ENCODE measurements around the gene E2F1. TPM values are rescaled to one million over a fixed set of nuclear protein-coding genes. Genes with fewer than 3 reads are reported as not detected.

The E2F1 gene
- total RNA-seq, 1 donor from 2014 or later = 8.9 TPM

DNA sequence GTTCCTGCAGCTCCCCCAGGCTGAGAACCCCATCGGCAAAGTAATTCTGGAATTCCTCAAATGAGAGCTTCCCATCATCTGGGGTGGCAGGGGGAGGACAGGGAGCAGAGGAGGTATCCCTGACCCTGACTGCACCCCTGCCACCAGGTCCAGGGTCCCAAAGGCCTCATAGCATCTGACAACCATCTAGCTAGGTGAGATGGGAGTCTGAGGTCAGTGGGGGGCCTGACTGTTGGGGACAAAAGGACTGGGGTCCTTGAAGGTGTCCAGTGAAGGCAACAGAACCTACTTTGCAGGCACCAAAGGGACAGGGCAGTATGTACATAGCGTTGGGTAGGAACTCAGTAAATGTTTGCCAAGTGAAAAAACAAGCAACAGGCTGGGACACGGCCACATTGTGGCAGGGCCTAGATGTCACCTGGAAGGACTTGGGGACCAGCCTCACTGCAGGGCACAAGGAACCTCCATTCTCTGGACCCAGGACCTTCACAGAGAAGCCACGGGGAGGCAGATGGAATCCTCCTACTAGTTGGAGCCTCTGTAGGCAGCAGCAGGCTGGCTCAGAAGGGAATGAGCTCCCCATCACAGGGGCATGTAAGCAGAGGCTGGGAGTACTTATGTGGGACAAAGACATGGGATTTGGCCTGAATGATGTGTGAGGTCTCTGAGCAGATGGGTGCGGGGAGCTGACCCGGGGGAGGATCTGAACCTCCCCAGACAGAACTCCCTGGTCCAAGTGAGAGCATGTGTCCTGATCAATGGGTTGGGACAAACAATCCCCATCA lies 15.3 kb downstream of the E2F1 start:
- H3K9me3 Mint-ChIP-seq = no peaks in the 10 kb centered on the region
- intact Hi-C loops (cut with micrococcal nuclease) = no loop called here
- ChIA-PET CTCF (interaction anchor here (1.5 kb wide), 1 partner anchor 213 kb away, joined by 3 read pairs; no protein-coding TSS in a partner anchor), POLR2A (no interaction called here)
- TF ChIP-seq, protein P1, sequence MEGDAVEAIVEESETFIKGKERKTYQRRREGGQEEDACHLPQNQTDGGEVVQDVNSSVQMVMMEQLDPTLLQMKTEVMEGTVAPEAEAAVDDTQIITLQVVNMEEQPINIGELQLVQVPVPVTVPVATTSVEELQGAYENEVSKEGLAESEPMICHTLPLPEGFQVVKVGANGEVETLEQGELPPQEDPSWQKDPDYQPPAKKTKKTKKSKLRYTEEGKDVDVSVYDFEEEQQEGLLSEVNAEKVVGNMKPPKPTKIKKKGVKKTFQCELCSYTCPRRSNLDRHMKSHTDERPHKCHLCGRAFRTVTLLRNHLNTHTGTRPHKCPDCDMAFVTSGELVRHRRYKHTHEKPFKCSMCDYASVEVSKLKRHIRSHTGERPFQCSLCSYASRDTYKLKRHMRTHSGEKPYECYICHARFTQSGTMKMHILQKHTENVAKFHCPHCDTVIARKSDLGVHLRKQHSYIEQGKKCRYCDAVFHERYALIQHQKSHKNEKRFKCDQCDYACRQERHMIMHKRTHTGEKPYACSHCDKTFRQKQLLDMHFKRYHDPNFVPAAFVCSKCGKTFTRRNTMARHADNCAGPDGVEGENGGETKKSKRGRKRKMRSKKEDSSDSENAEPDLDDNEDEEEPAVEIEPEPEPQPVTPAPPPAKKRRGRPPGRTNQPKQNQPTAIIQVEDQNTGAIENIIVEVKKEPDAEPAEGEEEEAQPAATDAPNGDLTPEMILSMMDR (IDR thresholded peaks at IDR 0.05) = no peak
- DNase-seq = no peak
- no peaks in the 10 kb centered on the region for H3K36me3 Mint-ChIP-seq (ENCODE audit: low read depth)
- no peaks in the 10 kb centered on the region for H3K27me3 Mint-ChIP-seq
- peaks cover 30% of the 10 kb centered on the region for H3K4me1 Mint-ChIP-seq
- no peak overlapping the region for H3K27ac Mint-ChIP-seq
- no peak overlapping the region for H3K4me3 Mint-ChIP-seq
- ATAC-seq (ENCODE audit: low read depth) = no peak

GRCh38 chr20:33669873-33670640 lies 16.1 kb downstream of the E2F1 start:
- POLR2A ChIA-PET = interaction anchor here (0.5 to 3.5 kb wide), 3 partner anchors 154 to 442 kb away, joined by 3 to 19 read pairs (median 4); partner anchors contain the start of genes EIF2S2 and SNTA1
- no peaks in the 10 kb centered on the region for H3K9me3 Mint-ChIP-seq
- H3K27me3 Mint-ChIP-seq = no peaks in the 10 kb centered on the region
- H3K4me3 Mint-ChIP-seq = no peak overlapping the region
- intact Hi-C loops (cut with micrococcal nuclease) = loop anchor here (5.0 kb wide), 5 partner anchors 107 to 442 kb away; partner anchors contain the start of genes EIF2S2 and RALY
- no peaks in the 10 kb centered on the region for H3K36me3 Mint-ChIP-seq (ENCODE audit: low read depth)
- H3K4me1 Mint-ChIP-seq = peaks cover 32% of the 10 kb centered on the region
- CTCF ChIA-PET = interaction anchor here (1.5 kb wide), 1 partner anchor 213 kb away, joined by 3 read pairs; no protein-coding TSS in a partner anchor
- H3K27ac Mint-ChIP-seq = peak overlapping the region; percentile 59
- DNase-seq (no peak), ATAC-seq (ENCODE audit: low read depth) (no peak)
- TF ChIP-seq, protein P1 (IDR thresholded peaks at IDR 0.05) = no peak

- no peak for ATAC-seq (ENCODE audit: low read depth)
- Mint-ChIP-seq H3K4me3 (no peak overlapping the region), H3K36me3 (ENCODE audit: low read depth) (no peaks in the 10 kb centered on the region), H3K27me3 (no peaks in the 10 kb centered on the region), H3K4me1 (peaks cover 35% of the 10 kb centered on the region), H3K9me3 (no peaks in the 10 kb centered on the region), H3K27ac (peak overlapping the region; percentile 59)
- POLR2A ChIA-PET = interaction anchor here (0.6 to 3.5 kb wide), 5 partner anchors 9 to 443 kb away, joined by 3 to 20 read pairs (median 4); partner anchors contain the start of genes CBFA2T2, CDK5RAP1, EIF2S2 and SNTA1
- intact Hi-C loops (cut with micrococcal nuclease) = loop anchor here (5.0 kb wide), 5 partner anchors 108 to 443 kb away; partner anchors contain the start of genes EIF2S2 and RALY
- DNase-seq = no peak
- CTCF ChIA-PET = interaction anchor here (1.8 to 3.8 kb wide), 7 partner anchors 10 to 400 kb away, joined by 6 to 40 read pairs (median 17); no protein-coding TSS in a partner anchor
- TF ChIP-seq, protein P1 (IDR thresholded peaks at IDR 0.05) = no peak
These were observed 17.0 kb downstream of the E2F1 start for GRCh38 chr20:33669224-33669623.

- no peak for ATAC-seq (ENCODE audit: low read depth)
- no peak overlapping the region for H3K27ac Mint-ChIP-seq
- POLR2A ChIA-PET = interaction anchor here (0.7 to 3.5 kb wide), 13 partner anchors 8 to 444 kb away, joined by 3 to 20 read pairs (median 8); partner anchors contain the start of genes CBFA2T2, CDK5RAP1, EIF2S2 and PXMP4
- peaks cover 36% of the 10 kb centered on the region for H3K4me1 Mint-ChIP-seq
- DNase-seq = no peak
- H3K4me3 Mint-ChIP-seq = peak overlapping the region; percentile 38
- intact Hi-C loops (cut with micrococcal nuclease) = loop anchor here (1.0 to 5.0 kb wide), 6 partner anchors 109 to 444 kb away; partner anchors contain the start of genes EIF2S2 and RALY
- H3K27me3 Mint-ChIP-seq = no peaks in the 10 kb centered on the region
- H3K9me3 Mint-ChIP-seq = no peaks in the 10 kb centered on the region
- CTCF ChIA-PET = interaction anchor here (0.9 to 3.8 kb wide), 18 partner anchors 10 to 461 kb away, joined by 3 to 40 read pairs (median 6); partner anchors contain the start of genes CBFA2T2, CDK5RAP1 and CHMP4B
- TF ChIP-seq, protein P1 (IDR thresholded peaks at IDR 0.05) = no peak
- H3K36me3 Mint-ChIP-seq (ENCODE audit: low read depth) = no peaks in the 10 kb centered on the region
These were observed 17.6 kb downstream of the E2F1 start for GRCh38 chr20:33668466-33669155.
